GM21723 (cell line): Measurements from ENCODE around the gene SLC2A13.
A peak's percentile ranks its signal among the peaks of the same experiment; 100 is the strongest.
"Not testable (repeated sequence)": the region's sequence is repeated elsewhere in the genome, so short reads cannot be mapped to it uniquely, and the experiment has no call there.

ENCODE experiments used
- ATAC-seq: cut with Tn5 transposase; IDR thresholded peaks from one replicate; pipeline ENCODE4 v1.9.1; 2021; ENCODE audit warnings: mild to moderate bottlenecking, moderate library complexity; ENCODE audit not compliant: unreplicated experiment

The SLC2A13 gene

GRCh38 chr12:39777465-39777864 lies 328.4 kb downstream of the SLC2A13 start:
- no peak for ATAC-seq

GRCh38 chr12:39773266-39773665 lies 332.6 kb downstream of the SLC2A13 start:
- no peak for ATAC-seq

GRCh38 chr12:39772821-39773259 lies 333.0 kb downstream of the SLC2A13 start:
- no peak for ATAC-seq

- no peak for ATAC-seq
Observed at GRCh38 chr12:39771456-39771855, 334.4 kb downstream of the SLC2A13 start.

DNA sequence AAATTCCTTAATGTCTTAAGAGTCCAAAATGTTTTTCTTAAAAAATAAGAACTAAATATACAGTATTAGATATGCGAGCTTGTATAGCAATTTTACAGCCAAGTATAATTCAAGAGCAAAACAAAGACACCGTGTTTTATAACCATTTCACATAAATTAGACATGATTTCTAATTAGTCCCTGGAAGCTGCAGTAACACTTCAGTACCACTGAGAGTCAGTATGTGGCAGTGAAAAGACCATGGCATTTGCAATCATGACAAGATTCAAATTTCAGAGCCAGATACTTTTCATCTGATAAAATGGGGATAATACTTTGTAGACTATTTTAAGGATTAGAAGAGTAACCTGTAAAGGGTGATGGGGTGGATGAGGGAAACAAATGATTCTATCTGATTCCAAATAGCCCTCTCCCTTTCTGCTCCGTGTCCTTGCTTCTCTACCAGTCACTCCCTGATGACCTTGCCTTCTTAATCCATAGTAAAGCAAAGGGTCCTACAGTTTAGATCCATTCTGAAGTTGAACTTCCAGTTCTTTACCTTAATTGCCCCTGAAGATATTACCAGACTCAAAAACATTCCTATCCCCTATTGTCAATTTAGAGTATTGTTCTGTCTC lies 340.8 kb downstream of the SLC2A13 start:
- ATAC-seq = peak; percentile 82

GRCh38 chr12:39763890-39764169 lies 342.1 kb downstream of the SLC2A13 start:
- ATAC-seq = no peak

GRCh38 chr12:39763071-39763889 lies 342.6 kb downstream of the SLC2A13 start:
- no peak for ATAC-seq

- no peak for ATAC-seq
Observed at GRCh38 chr12:39755478-39755877, 350.4 kb downstream of the SLC2A13 start.

DNA sequence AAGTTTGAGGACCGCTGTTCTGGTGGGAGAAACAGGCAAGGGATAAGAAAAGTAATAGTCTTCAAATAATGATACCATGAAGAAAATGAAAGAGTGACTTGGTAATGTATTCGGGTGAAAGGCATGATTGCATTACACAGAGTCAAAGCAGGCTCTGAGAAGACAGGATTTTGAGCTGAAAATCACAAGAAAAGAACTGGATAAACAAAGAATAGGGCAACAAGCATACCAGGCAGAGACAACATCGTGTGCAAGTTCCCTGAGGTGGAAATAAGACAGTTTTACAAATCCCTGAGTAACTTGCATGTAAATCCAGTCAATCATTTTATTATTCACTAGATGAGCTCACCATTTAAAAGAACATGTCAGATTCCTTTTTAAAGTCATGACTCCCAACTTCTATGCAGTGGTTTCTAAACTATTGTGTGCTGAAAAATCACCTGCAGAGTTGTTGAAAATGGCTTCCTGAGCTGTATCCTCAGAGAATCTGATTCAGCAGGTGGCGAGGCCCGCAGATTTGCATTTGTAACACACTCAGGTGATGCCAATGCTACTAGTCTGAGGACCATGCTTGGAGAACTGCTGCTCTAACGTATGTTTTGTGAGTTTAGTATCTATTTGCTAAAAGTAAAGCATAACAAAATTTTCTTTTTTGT lies 353.3 kb downstream of the SLC2A13 start:
- ATAC-seq = no peak

- not testable (repeated sequence) for ATAC-seq
Observed at GRCh38 chr12:39746151-39746550, 359.7 kb downstream of the SLC2A13 start.

DNA sequence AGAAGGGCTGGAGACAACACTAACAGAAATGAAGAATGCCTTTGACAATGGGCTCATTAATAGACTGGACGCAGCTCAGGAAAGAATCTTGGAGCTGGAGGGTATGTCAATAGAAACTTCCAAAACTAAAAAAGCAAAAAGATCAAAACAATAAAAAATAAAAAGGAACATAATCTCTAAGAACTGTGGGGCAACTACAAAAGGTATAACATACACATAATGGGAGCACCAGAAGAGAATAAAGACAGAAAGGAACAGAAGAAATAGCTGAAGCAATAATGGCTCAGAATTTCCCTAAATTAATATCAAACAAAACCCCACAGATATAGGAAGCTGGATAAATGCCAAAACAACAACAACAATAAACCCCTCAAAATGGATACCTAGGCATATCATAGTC lies 362.2 kb downstream of the SLC2A13 start:
- ATAC-seq = no peak

DNA sequence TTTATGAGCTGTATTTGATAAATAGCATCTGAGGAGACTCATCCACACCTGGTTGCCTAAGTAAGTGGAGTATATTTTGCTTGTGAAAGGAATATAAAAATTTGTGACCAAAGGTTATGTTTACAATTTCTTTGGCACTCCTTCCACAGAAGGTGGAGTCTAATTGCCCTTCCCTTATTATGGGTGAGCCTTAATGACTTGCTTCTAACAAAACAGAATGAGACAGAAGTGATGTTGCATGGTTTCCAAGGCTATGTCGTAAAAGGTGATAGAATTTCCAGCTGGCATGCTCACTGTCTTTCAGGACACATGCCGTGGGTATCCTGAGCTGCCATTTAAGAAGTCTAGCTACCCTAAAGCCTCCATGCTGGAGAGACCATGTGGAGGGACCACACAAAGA lies 369.5 kb downstream of the SLC2A13 start:
- no peak for ATAC-seq

DNA sequence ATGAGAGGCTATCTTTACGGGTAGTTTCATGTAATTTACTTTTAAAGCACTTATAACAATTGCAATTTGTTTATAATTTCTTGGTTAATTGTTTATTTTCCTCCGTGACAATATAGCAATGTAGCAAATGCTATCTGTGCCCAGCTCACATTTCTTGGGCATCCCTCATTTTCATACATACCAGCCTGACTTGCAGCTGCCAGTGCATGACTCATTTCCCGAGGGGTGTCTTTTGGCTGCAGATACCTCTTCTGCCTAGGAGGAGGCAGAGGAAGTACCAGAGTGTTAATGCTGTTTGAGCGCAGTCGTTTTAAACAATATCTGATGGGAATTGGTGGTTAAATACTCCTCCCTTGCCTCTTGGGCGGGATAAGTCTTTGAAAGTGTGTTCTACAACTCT lies 382.1 kb downstream of the SLC2A13 start:
- ATAC-seq = no peak

DNA sequence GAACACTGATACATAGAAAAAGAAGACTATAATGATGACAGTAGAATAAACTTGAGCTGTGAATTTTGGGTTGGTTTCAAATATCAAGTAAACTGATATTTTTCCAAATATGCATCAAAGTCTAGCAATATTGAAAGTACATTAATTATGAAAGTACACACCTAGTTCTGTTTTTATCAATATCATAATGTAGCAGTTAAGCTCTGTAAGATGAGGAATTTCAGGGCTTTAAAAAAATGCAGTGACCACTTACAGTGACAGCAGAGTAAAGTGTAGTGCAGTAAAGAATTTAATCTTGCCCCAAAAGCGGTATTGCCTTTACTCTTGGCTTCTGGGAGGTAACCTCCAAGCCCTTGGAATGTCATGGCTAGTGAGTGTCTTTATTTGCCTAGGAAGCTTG lies 383.4 kb downstream of the SLC2A13 start:
- no peak for ATAC-seq

- no peak for ATAC-seq
Observed at GRCh38 chr12:39713552-39713951, 392.3 kb downstream of the SLC2A13 start.

GRCh38 chr12:39712334-39712733 lies 393.5 kb downstream of the SLC2A13 start:
- no peak for ATAC-seq
